ENCODE data around the gene BOLA3.

DNA sequence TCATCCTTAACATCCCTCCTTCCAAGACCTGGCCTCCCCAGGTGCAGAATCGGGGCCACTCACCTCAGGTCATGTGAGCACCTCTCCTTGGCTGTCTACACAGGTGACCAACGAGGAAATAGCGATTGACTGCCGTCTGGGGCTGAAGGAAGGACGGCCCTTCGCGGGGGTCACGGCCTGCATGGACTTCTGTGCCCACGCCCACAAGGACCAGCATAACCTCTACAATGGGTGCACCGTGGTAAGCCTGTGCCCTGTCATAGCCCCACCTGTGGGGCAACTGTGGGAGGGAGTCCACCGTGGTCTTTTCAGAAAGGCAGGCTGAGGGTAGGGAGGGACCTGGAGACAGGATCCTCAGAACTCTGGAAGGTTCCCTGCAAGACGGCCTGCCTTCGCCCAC lies 54.3 kb downstream of the BOLA3 start:
- TF ChIP-seq, protein P1, sequence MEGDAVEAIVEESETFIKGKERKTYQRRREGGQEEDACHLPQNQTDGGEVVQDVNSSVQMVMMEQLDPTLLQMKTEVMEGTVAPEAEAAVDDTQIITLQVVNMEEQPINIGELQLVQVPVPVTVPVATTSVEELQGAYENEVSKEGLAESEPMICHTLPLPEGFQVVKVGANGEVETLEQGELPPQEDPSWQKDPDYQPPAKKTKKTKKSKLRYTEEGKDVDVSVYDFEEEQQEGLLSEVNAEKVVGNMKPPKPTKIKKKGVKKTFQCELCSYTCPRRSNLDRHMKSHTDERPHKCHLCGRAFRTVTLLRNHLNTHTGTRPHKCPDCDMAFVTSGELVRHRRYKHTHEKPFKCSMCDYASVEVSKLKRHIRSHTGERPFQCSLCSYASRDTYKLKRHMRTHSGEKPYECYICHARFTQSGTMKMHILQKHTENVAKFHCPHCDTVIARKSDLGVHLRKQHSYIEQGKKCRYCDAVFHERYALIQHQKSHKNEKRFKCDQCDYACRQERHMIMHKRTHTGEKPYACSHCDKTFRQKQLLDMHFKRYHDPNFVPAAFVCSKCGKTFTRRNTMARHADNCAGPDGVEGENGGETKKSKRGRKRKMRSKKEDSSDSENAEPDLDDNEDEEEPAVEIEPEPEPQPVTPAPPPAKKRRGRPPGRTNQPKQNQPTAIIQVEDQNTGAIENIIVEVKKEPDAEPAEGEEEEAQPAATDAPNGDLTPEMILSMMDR (IDR thresholded peaks at IDR 0.05), result no peak
- no peak for TF ChIP-seq POLR2A (IDR thresholded peaks at IDR 0.05)

Measured in transverse colon (tissue), 3 donors.